C4-2B (cell line): Measurements from ENCODE around the gene PLK5.

ENCODE experiments used
- CTCF ChIP-seq: fragments of 450-650 bp; conservative IDR thresholded peaks from 2 replicates; pipeline ENCODE4 v1.5.1; 2017; ENCODE audit warnings: mild to moderate bottlenecking
- ZFX ChIP-seq: fragments of 450-650 bp; IDR thresholded peaks from 2 replicates; pipeline ENCODE4 v1.6.1; 2017

DNA sequence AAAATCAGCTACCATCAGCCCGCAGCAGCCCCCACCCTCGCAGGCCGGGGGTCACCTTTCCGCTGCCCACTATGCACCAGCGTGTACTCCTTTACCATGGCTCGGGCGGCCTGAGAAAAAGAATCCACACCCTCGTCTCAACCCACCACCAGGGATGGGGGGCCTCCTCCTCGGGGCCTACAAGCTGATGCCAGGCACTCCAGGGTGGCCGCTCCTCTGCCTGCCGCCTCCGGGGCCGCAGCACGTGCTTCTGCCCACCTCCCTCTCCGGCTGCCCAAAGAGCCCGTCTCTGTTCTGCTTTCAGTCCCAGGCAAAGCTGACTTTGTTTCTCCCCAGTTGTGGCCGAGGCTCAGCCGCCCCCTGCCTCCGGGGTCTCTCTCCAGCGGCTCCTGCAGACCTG, 55.3 kb downstream of the PLK5 start:
- TF ChIP-seq CTCF: no peak
- no peak for TF ChIP-seq ZFX
